H1 (cell line): ENCODE data around the gene NEU2. TPM values are rescaled to one million over a fixed set of nuclear protein-coding genes. Genes with fewer than 3 reads are reported as not detected.

Source experiments
- CTCF ChIA-PET: fragments of 300-600 bp; sonication (Branson Sonifier 250); formaldehyde crosslinking; loops from one replicate; lab custom pipeline; 2021; ENCODE audit not compliant: partially characterized antibody; lab: Charles Lee
- POLR2A ChIA-PET: fragments of 300-600 bp; sonication (Branson Sonifier 250); formaldehyde crosslinking; loops from one replicate; lab custom pipeline; 2021; ENCODE audit warnings: inconsistent platforms; ENCODE audit not compliant: partially characterized antibody; lab: Charles Lee
- DNase-seq, 2 experiments: peaks; one replicate each; pipeline versions ENCODE4 v3.0.0 to v3.0.0-alpha.2; 2010 to 2022; ENCODE audit warnings: low spot score in 2 of 2, low read depth in 1 of 2, mixed read lengths in 1 of 2
- FAIRE-seq: peaks from 2 replicates; lab custom pipeline; 2011; peaks lifted over from hg19 to GRCh38; lab: Jason Lieb, UNC
- H2AFZ ChIP-seq: 2 replicates; pipeline ENCODE4 v1.8.1; 2012; ENCODE audit warnings: low read length, inconsistent platforms
- H2AK5ac ChIP-seq: 2 replicates; pipeline ENCODE4 v1.6.1; 2013; ENCODE audit warnings: low read depth, low read length
- H2BK120ac ChIP-seq: replicated peaks from 2 replicates; pipeline ENCODE3; 2013; ENCODE audit warnings: low read depth, low read length, inconsistent platforms
- H2BK12ac ChIP-seq: 2 replicates; pipeline ENCODE4 v1.6.1; 2013; ENCODE audit warnings: low read depth, low read length
- H2BK15ac ChIP-seq: 2 replicates; pipeline ENCODE4 v1.6.1; 2013; ENCODE audit warnings: low read length
- H2BK20ac ChIP-seq: 2 replicates; pipeline ENCODE4 v1.6.1; 2013; ENCODE audit warnings: low read length
- H2BK5ac ChIP-seq: 2 replicates; pipeline ENCODE4 v1.6.1; 2013; ENCODE audit warnings: low read depth, low read length
- H3K14ac ChIP-seq: 2 replicates; pipeline ENCODE4 v1.6.1; 2013; ENCODE audit warnings: inconsistent platforms; ENCODE audit not compliant: insufficient read length
- H3K18ac ChIP-seq: 2 replicates; pipeline ENCODE4 v1.6.1; 2013; ENCODE audit warnings: low read length; ENCODE audit errors: extremely low read depth
- H3K23ac ChIP-seq: 2 replicates; pipeline ENCODE4 v1.6.1; 2013; ENCODE audit warnings: inconsistent platforms; ENCODE audit not compliant: insufficient read length
- H3K23me2 ChIP-seq: 2 replicates; pipeline ENCODE4 v1.6.1; 2013; ENCODE audit warnings: low read depth, low read length
- H3K27ac ChIP-seq: 2 replicates; pipeline ENCODE4 v1.6.1; 2011; ENCODE audit warnings: low read depth, low read length, inconsistent platforms
- H3K27me3 ChIP-seq, 4 experiments: replicated peaks in 1 of 4; 1 replicate in 1 of 4; 2 replicates in 3 of 4; pipeline versions ENCODE4 v1.6.1 to v1.8.1; 2011 to 2013; ENCODE audit warnings: low read length in 3 of 4, mild to moderate bottlenecking in 3 of 4, inconsistent platforms in 2 of 4, mixed read lengths in 2 of 4, moderate library complexity in 1 of 4; ENCODE audit not compliant: control insufficient read depth in 3 of 4, insufficient read depth in 3 of 4; ENCODE audit errors: extremely low read depth in 1 of 4
- H3K36me3 ChIP-seq, 4 experiments: 2 replicates each; pipeline versions ENCODE4 v1.6.1 to v1.8.1; 2011 to 2013; ENCODE audit warnings: mild to moderate bottlenecking in 4 of 4, low read length in 3 of 4, moderate library complexity in 2 of 4, control low read depth in 1 of 4, inconsistent platforms in 1 of 4; ENCODE audit not compliant: insufficient read depth in 4 of 4, control insufficient read depth in 2 of 4
- H3K4ac ChIP-seq: replicated peaks from 2 replicates; pipeline ENCODE3; 2013; ENCODE audit warnings: low read length, low read depth, mixed read lengths, inconsistent platforms; ENCODE audit not compliant: insufficient read length
- H3K4me1 ChIP-seq, 4 experiments: replicated peaks in 1 of 4; 1 replicate in 1 of 4; 2 replicates in 3 of 4; pipeline versions ENCODE4 v1.6.1 to v1.8.1; 2011 to 2013; ENCODE audit warnings: low read length in 3 of 4, inconsistent platforms in 2 of 4, mixed read lengths in 1 of 4; ENCODE audit not compliant: insufficient read depth in 4 of 4, control insufficient read depth in 3 of 4
- H3K4me2 ChIP-seq, 2 experiments: 2 replicates each; pipeline versions ENCODE4 v1.6.1 to v1.8.1; 2011 to 2013; ENCODE audit warnings: low read depth in 2 of 2, low read length in 2 of 2, control low read depth in 1 of 2, inconsistent platforms in 1 of 2, mild to moderate bottlenecking in 1 of 2; ENCODE audit not compliant: insufficient read depth in 1 of 2
- H3K4me3 ChIP-seq, 4 experiments: fragments of 200-600, 300-600 bp in 1 of 4; sonication (generic), shearing (Covaris generic), sonication (Bioruptor Twin) in 1 of 4; 2 replicates each; pipeline versions ENCODE4 v1.5.1 to v1.8.1; 2011 to 2016; ENCODE audit warnings: low read length in 4 of 4, low read depth in 3 of 4, control low read depth in 2 of 4, inconsistent platforms in 2 of 4, mild to moderate bottlenecking in 2 of 4, mixed read lengths in 1 of 4, moderate library complexity in 1 of 4; ENCODE audit not compliant: insufficient read depth in 2 of 4; ENCODE audit errors: extremely low read depth in 1 of 4
- H3K56ac ChIP-seq: replicated peaks from 2 replicates; pipeline ENCODE3; 2013; ENCODE audit warnings: low read depth, mild to moderate bottlenecking, mixed read lengths, low read length, inconsistent platforms; ENCODE audit not compliant: insufficient read length
- H3K79me1 ChIP-seq: 2 replicates; pipeline ENCODE4 v1.6.1; 2013; ENCODE audit warnings: low read depth, low read length, control low read depth
- H3K79me2 ChIP-seq, 2 experiments: 2 replicates each; pipeline versions ENCODE4 v1.6.1 to v1.8.1; 2012 to 2013; ENCODE audit warnings: low read length in 2 of 2, mild to moderate bottlenecking in 2 of 2, inconsistent platforms in 1 of 2; ENCODE audit not compliant: insufficient read depth in 2 of 2, control insufficient read depth in 1 of 2
- H3K9ac ChIP-seq, 4 experiments: replicated peaks in 1 of 4; 1 replicate in 1 of 4; 2 replicates in 3 of 4; pipeline versions ENCODE4 v1.6.1 to v1.8.1; 2011 to 2013; ENCODE audit warnings: low read depth in 3 of 4, low read length in 3 of 4, control low read depth in 2 of 4, mild to moderate bottlenecking in 2 of 4, moderate library complexity in 2 of 4, inconsistent platforms in 1 of 4; ENCODE audit errors: extremely low read depth in 1 of 4
- H3K9me3 ChIP-seq, 2 experiments: 2 replicates each; pipeline versions ENCODE4 v1.6.1 to v1.8.1; 2012 to 2013; ENCODE audit warnings: mild to moderate bottlenecking in 2 of 2, moderate library complexity in 2 of 2, control low read depth in 1 of 2, inconsistent platforms in 1 of 2, low read depth in 1 of 2, low read length in 1 of 2, mixed read lengths in 1 of 2; ENCODE audit not compliant: insufficient read depth in 2 of 2
- H4K20me1 ChIP-seq, 2 experiments: replicated peaks in 1 of 2; 2 replicates each; pipeline versions ENCODE3 to v1.8.1; 2011 to 2013; ENCODE audit warnings: inconsistent platforms in 2 of 2, low read length in 2 of 2, mild to moderate bottlenecking in 1 of 2; ENCODE audit not compliant: insufficient read depth in 2 of 2, control insufficient read depth in 1 of 2
- H4K5ac ChIP-seq: 2 replicates; pipeline ENCODE4 v1.6.1; 2013; ENCODE audit warnings: low read length, low read depth, mixed read lengths, inconsistent platforms; ENCODE audit not compliant: insufficient read length
- H4K8ac ChIP-seq: 2 replicates; pipeline ENCODE4 v1.8.0; 2013; ENCODE audit warnings: mild to moderate bottlenecking, moderate library complexity, low read length, inconsistent platforms; ENCODE audit not compliant: insufficient read depth; ENCODE audit errors: extremely low read depth
- H4K91ac ChIP-seq: replicated peaks from 2 replicates; pipeline ENCODE3; 2013; ENCODE audit warnings: low read length, mixed read lengths, inconsistent platforms; ENCODE audit not compliant: insufficient read length
- BACH1 ChIP-seq: IDR thresholded peaks from 2 replicates; pipeline ENCODE4 v1.6.1; 2012; ENCODE audit warnings: low read length, improper control_type of control experiment
- WGBS, 2 experiments: shearing (Covaris generic) in 1 of 2; methylation state at CpG; one replicate each; pipeline versions ENCODE4 v1.1.6 to v1.1.7; 2013 to 2015; ENCODE audit warnings: low lambda C conversion rate in 2 of 2, mixed read lengths in 2 of 2, inconsistent platforms in 1 of 2, low coverage in 1 of 2, missing lambda C conversion rate in 1 of 2; ENCODE audit not compliant: insufficient replicate concordance in 2 of 2, insufficient coverage in 1 of 2, insufficient read length in 1 of 2; ENCODE audit errors: extremely low coverage in 1 of 2, missing lambda C conversion rate in 1 of 2; 5-methylcytosine and 5-hydroxymethylcytosine counted together
- polyA plus RNA-seq, 7 experiments: library from polyadenylated mRNA; depleted of rRNA in 3 of 7; stranded (reverse) in 5 of 7; unstranded in 2 of 7; fragments of >200 nt in 5 of 7; fragments of 200-250 nt in 2 of 7; gene quantifications; 1 replicate in 5 of 7; 2 replicates in 1 of 7; 4 replicates in 1 of 7; pipeline versions ENCODE4 v1.2.1 to v1.2.3, GENCODE V29; 2011 to 2013; ENCODE audit warnings: missing spikeins in 2 of 7, mixed read lengths in 2 of 7
- total RNA-seq: library from RNA; stranded (reverse); fragmentation: NEBNext Ultra II Directional; extraction: Animal tissue kit (Norgen Biotek cat#: 25700); gene quantifications from 2 replicates; pipeline ENCODE4 v1.2.1, GENCODE V29; 2021

NEU2 gene
- total and polyA plus RNA-seq, 2 of the 8 experiments (the other 6 are each of a cell fraction or from before 2014, with no cell fraction given): 0.12 TPM; not detected in 1

DNA sequence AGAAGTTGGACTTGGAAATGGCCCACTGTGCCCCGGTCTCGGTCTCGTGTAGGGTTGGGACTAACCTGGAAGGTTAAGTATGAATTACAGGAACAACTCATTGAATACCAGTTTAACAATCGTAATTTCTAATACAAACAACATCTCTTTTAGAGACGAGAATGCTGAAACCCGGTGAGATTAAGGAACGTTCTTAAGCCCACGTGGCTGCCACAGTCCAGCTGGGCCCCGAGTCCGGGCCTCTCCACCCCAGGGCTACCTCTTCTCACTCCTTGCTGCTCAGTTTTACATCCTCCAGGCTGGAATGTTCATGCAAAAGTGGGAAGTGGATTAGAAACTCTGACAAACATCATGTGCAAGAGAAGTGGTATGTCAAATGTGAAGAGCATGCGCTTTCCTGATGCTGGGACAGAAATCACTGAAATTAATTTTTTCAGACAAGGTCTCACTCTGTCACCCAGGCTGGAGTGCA is 48.8 kb upstream of the NEU2 start:
- Histone ChIP-seq H3K36me3 (no peaks in the 10 kb centered on the region), H3K4me1 (peaks cover 0 to 14% (median 9%) of the 10 kb centered on the region in 4 experiments; a peak in 5 of 7 replicates), H3K23me2 (no peaks in the 10 kb centered on the region; the same call in 1 of the 2 replicates), H4K91ac (peak overlapping the region; percentile 52), H3K9me3 (no peaks in the 10 kb centered on the region), H3K79me2 (no peaks in the 10 kb centered on the region), H4K8ac (peak overlapping the region; percentile 22; the same call in 1 of the 2 replicates), H2BK20ac (no peak overlapping the region), H2BK120ac (peak overlapping the region; percentile 39), H2BK5ac (peak overlapping the region; percentile 71; the same call in 1 of the 2 replicates), H3K79me1 (no peaks in the 10 kb centered on the region), H3K18ac (no peak overlapping the region), H2AK5ac (no peak overlapping the region), H3K27me3 (no peaks in the 10 kb centered on the region; a peak in 1 of 7 replicates), H3K23ac (no peak overlapping the region), H2AFZ (peak overlapping the region; percentile 93; the same call in 1 of the 2 replicates), H2BK15ac (peak overlapping the region; percentile 98; the same call in 1 of the 2 replicates), H3K27ac (no peak overlapping the region), H2BK12ac (0 out of 2 replicates have a peak overlapping the region, but pooled peaks have one; percentile 50), H3K4me3 (no peak overlapping the region), H4K5ac (peak overlapping the region; percentile 52), H3K56ac (no peak overlapping the region), H3K9ac (no peak overlapping the region), H4K20me1 (no peaks in the 10 kb centered on the region), H3K4ac (peak overlapping the region; percentile 44), H3K4me2 (no peak overlapping the region; a peak in 1 of 4 replicates), H3K14ac (no peak overlapping the region)
- TF ChIP-seq BACH1: no peak
- CTCF ChIA-PET: interaction anchor here (0.6 to 10.9 kb wide), 13 partner anchors 10 to 270 kb away, joined by 3 to 70 read pairs (median 3); partner anchors contain the start of gene NEU2
- 88% methylated on average over 11 of the region's 11 CpGs; no CpG with 5 or more reads in 1 of the 2 experiments for WGBS, 2 experiments
- FAIRE-seq (no peak), DNase-seq (no peak)
- POLR2A ChIA-PET: interaction anchor here (1.0 kb wide), 1 partner anchor 58 kb away, joined by 3 read pairs; no protein-coding TSS in a partner anchor
